WTC11 (cell line): ENCODE data around the gene EFHD2. TPM values are rescaled to one million over a fixed set of nuclear protein-coding genes. Genes with fewer than 3 reads are reported as not detected.

Experiments used
- ATAC-seq: fragments of 200-7000 bp; cut with Tn5 transposase; 2 replicates; pipeline ENCODE4 v1.10.0; 2021; ENCODE audit warnings: mild to moderate bottlenecking, moderate library complexity
- CTCF ChIA-PET: fragments of 300-600 bp; sonication (Branson Sonifier 250); formaldehyde crosslinking; loops from one replicate; lab custom pipeline; 2021; ENCODE audit warnings: antibody characterized with exemption; lab: Charles Lee
- POLR2A ChIA-PET: fragments of 350-600 bp; sonication (Branson Sonifier 250); formaldehyde crosslinking; loops from one replicate; lab custom pipeline; 2021; ENCODE audit warnings: antibody characterized with exemption; lab: Charles Lee
- DNase-seq: peaks from one replicate; pipeline ENCODE4 v3.0.0; 2021; ENCODE audit warnings: low spot score
- H3K27ac Mint-ChIP-seq: 2 replicates; pipeline ENCODE4 v1.8.0; 2021; ENCODE audit warnings: mixed read lengths
- H3K27me3 Mint-ChIP-seq: 2 replicates; pipeline ENCODE4 v1.8.0; 2021; ENCODE audit warnings: low read depth, mild to moderate bottlenecking, moderate library complexity, mixed read lengths
- H3K36me3 Mint-ChIP-seq: 2 replicates; pipeline ENCODE4 v1.8.0; 2021; ENCODE audit warnings: mixed read lengths
- H3K4me1 Mint-ChIP-seq: 2 replicates; pipeline ENCODE4 v1.8.0; 2022; ENCODE audit warnings: mixed read lengths
- H3K4me3 Mint-ChIP-seq: 2 replicates; pipeline ENCODE4 v1.8.0; 2021; ENCODE audit warnings: mild to moderate bottlenecking, moderate library complexity, mixed read lengths
- H3K9me3 Mint-ChIP-seq: 2 replicates; pipeline ENCODE4 v1.8.0; 2021; ENCODE audit warnings: mixed read lengths
- ATF3 ChIP-seq: sonication (generic); formaldehyde crosslinking; conservative IDR thresholded peaks from 2 replicates; pipeline ENCODE4 v1.8.1; 2022; ENCODE audit warnings: mild to moderate bottlenecking, missing genetic modification reagents
- CBFB ChIP-seq: sonication (generic); formaldehyde crosslinking; IDR thresholded peaks from 2 replicates; pipeline ENCODE4 v1.8.1; 2022; ENCODE audit warnings: mild to moderate bottlenecking, low read depth, missing genetic modification reagents
- CREB1 ChIP-seq: sonication (generic); formaldehyde crosslinking; IDR thresholded peaks from 2 replicates; pipeline ENCODE4 v1.8.0; 2023; ENCODE audit warnings: mild to moderate bottlenecking, missing genetic modification reagents
- CTCF ChIP-seq: fragments of 200-600 bp; IDR thresholded peaks from 2 replicates; pipeline ENCODE4 v1.8.0; 2022; ENCODE audit warnings: antibody characterized with exemption
- FOXP1 ChIP-seq: sonication (generic); formaldehyde crosslinking; IDR thresholded peaks from 2 replicates; pipeline ENCODE4 v1.8.0; 2022; ENCODE audit warnings: missing genetic modification reagents, mild to moderate bottlenecking, moderate library complexity, borderline replicate concordance
- GABPB1 ChIP-seq: sonication (generic); formaldehyde crosslinking; IDR thresholded peaks from 2 replicates; pipeline ENCODE4 v1.8.1; 2023; ENCODE audit warnings: mild to moderate bottlenecking, missing genetic modification reagents
- JAZF1 ChIP-seq: fragments of 250-450 bp; sonication (Bioruptor Pico); IDR thresholded peaks from 2 replicates; pipeline ENCODE4 v1.9.0; 2021; ENCODE audit warnings: moderate library complexity, mild to moderate bottlenecking, inconsistent platforms
- NR1H2 ChIP-seq: sonication (generic); formaldehyde crosslinking; IDR thresholded peaks from 2 replicates; pipeline ENCODE4 v1.9.0; 2021; ENCODE audit warnings: mild to moderate bottlenecking, moderate library complexity, missing genetic modification reagents
- NR3C1 ChIP-seq: sonication (generic); formaldehyde crosslinking; conservative IDR thresholded peaks from 2 replicates; pipeline ENCODE4 v1.8.1; 2023; ENCODE audit warnings: low read depth, mild to moderate bottlenecking, missing genetic modification reagents
- RORB ChIP-seq: fragments of 250-450 bp; sonication (Bioruptor Pico); IDR thresholded peaks from 2 replicates; pipeline ENCODE4 v1.9.0; 2021; ENCODE audit warnings: mild to moderate bottlenecking
- SP1 ChIP-seq: sonication (generic); formaldehyde crosslinking; conservative IDR thresholded peaks from 2 replicates; pipeline ENCODE4 v1.8.1; 2022; ENCODE audit warnings: missing genetic modification reagents
- USF1 ChIP-seq: sonication (generic); formaldehyde crosslinking; IDR thresholded peaks from 2 replicates; pipeline ENCODE4 v1.8.0; 2022; ENCODE audit warnings: mild to moderate bottlenecking, missing genetic modification reagents
- ZNF219 ChIP-seq: sonication (generic); formaldehyde crosslinking; IDR thresholded peaks from 2 replicates; pipeline ENCODE4 v1.8.0; 2023; ENCODE audit warnings: missing genetic modification reagents, mild to moderate bottlenecking, borderline replicate concordance
- ZNF416 ChIP-seq: fragments of 250-450 bp; sonication (Bioruptor Pico); IDR thresholded peaks from 2 replicates; pipeline ENCODE4 v1.9.0; 2021; ENCODE audit warnings: mild to moderate bottlenecking, inconsistent platforms
- ZNF425 ChIP-seq: fragments of 250-450 bp; sonication (Bioruptor Pico); conservative IDR thresholded peaks from 2 replicates; pipeline ENCODE4 v1.9.0; 2021; ENCODE audit warnings: mild to moderate bottlenecking
- total RNA-seq: library from RNA; stranded (reverse); gene quantifications from 3 replicates; pipeline ENCODE4 v1.2.3, GENCODE V29; 2021
- TF ChIP-seq, protein P1 (sequence below): sonication (generic); formaldehyde crosslinking; IDR thresholded peaks from 2 replicates; pipeline ENCODE4 v1.8.1; 2023; ENCODE audit warnings: mild to moderate bottlenecking, missing genetic modification reagents
- TF ChIP-seq, protein P2 (sequence below): fragments of 250-450 bp; sonication (Bioruptor Pico); IDR thresholded peaks from 2 replicates; pipeline ENCODE4 v2.1.2; 2022; ENCODE audit warnings: mild to moderate bottlenecking, moderate library complexity
- TF ChIP-seq, protein P3 (sequence below): sonication (generic); formaldehyde crosslinking; IDR thresholded peaks from 2 replicates; pipeline ENCODE4 v1.8.1; 2023; ENCODE audit warnings: mild to moderate bottlenecking, moderate library complexity, missing genetic modification reagents
- TF ChIP-seq, protein P4 (sequence below): sonication (generic); formaldehyde crosslinking; IDR thresholded peaks from 2 replicates; pipeline ENCODE4 v1.8.1; 2022; ENCODE audit warnings: low read depth, mild to moderate bottlenecking, moderate library complexity, missing genetic modification reagents, borderline replicate concordance

EFHD2 gene
- total RNA-seq, 1 experiment from 2014 or later = 23.8 TPM

- POLR2A ChIA-PET = no interaction called here
Observed at GRCh38 chr1:15371610-15372545, 37.8 kb upstream of the EFHD2 start.

DNA sequence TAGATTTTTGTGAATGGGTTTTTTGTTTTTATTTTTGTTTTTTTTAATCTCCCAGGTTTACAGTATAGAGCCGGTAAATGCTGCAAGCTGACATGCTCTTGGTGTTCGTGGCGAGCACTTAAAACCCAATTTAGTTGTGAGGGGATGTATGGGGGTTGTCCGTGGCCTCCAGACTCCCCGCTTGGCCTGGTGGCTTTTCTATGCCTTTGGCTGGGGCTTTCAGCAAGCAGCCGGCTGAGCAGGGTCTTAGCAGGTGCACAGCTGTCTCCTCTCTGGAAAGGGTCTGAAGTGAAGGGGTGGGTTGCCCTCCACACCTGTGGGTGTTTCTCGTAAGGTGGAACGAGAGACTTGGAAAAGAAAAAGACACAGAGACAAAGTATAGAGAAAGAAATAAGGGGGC lies 31.0 kb upstream of the EFHD2 start:
- DNase-seq (no peak), ATAC-seq (no peak)
- ChIA-PET POLR2A (no interaction called here), CTCF (interaction anchor here (0.9 kb wide), 1 partner anchor 34 kb away, joined by 3 read pairs; no protein-coding TSS in a partner anchor)
- H3K9me3 Mint-ChIP-seq = no peaks in the 10 kb centered on the region
- H3K36me3 Mint-ChIP-seq = no peaks in the 10 kb centered on the region
- 0 out of 2 replicates have a peak overlapping the region, but pooled peaks have one; percentile 26 for H3K27ac Mint-ChIP-seq
- peaks cover 39% of the 10 kb centered on the region for H3K27me3 Mint-ChIP-seq
- H3K4me1 Mint-ChIP-seq = peaks cover 34% of the 10 kb centered on the region
- H3K4me3 Mint-ChIP-seq = no peak overlapping the region
- TF ChIP-seq NR3C1 (CRISPR knock-in tag) = no peak
- TF ChIP-seq, protein P1, sequence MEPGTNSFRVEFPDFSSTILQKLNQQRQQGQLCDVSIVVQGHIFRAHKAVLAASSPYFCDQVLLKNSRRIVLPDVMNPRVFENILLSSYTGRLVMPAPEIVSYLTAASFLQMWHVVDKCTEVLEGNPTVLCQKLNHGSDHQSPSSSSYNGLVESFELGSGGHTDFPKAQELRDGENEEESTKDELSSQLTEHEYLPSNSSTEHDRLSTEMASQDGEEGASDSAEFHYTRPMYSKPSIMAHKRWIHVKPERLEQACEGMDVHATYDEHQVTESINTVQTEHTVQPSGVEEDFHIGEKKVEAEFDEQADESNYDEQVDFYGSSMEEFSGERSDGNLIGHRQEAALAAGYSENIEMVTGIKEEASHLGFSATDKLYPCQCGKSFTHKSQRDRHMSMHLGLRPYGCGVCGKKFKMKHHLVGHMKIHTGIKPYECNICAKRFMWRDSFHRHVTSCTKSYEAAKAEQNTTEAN (CRISPR knock-in tag) = no peak
- no peak for TF ChIP-seq CTCF
- no peak for TF ChIP-seq ZNF425 (CRISPR knock-in tag)
- TF ChIP-seq CREB1 (CRISPR knock-in tag) = no peak

More at GRCh38 chr1:15371610-15372545, 37.8 kb upstream of the EFHD2 start:
- H3K27ac Mint-ChIP-seq = no peak overlapping the region
- H3K9me3 Mint-ChIP-seq = no peaks in the 10 kb centered on the region
- H3K36me3 Mint-ChIP-seq = no peaks in the 10 kb centered on the region
- ATAC-seq = no peak
- H3K4me1 Mint-ChIP-seq = no peaks in the 10 kb centered on the region
- CTCF ChIA-PET = interaction anchor here (1.0 kb wide), 1 partner anchor 586 kb away, joined by 3 read pairs; no protein-coding TSS in a partner anchor
- DNase-seq = no peak
- no peak overlapping the region for H3K4me3 Mint-ChIP-seq
- TF ChIP-seq, protein P2, sequence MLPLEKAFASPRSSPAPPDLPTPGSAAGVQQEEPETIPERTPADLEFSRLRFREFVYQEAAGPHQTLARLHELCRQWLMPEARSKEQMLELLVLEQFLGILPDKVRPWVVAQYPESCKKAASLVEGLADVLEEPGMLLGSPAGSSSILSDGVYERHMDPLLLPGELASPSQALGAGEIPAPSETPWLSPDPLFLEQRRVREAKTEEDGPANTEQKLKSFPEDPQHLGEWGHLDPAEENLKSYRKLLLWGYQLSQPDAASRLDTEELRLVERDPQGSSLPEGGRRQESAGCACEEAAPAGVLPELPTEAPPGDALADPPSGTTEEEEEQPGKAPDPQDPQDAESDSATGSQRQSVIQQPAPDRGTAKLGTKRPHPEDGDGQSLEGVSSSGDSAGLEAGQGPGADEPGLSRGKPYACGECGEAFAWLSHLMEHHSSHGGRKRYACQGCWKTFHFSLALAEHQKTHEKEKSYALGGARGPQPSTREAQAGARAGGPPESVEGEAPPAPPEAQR (CRISPR knock-in tag) = no peak
- TF ChIP-seq GABPB1 (no peak), NR3C1 (CRISPR knock-in tag) (no peak), JAZF1 (no peak), CREB1 (CRISPR knock-in tag) (no peak), FOXP1 (CRISPR knock-in tag) (no peak), CBFB (CRISPR knock-in tag) (no peak), NR1H2 (no peak), ZNF416 (CRISPR knock-in tag) (no peak), USF1 (no peak), RORB (CRISPR knock-in tag) (no peak), SP1 (CRISPR knock-in tag) (no peak), ATF3 (no peak), ZNF219 (no peak)
- TF ChIP-seq, protein P3, sequence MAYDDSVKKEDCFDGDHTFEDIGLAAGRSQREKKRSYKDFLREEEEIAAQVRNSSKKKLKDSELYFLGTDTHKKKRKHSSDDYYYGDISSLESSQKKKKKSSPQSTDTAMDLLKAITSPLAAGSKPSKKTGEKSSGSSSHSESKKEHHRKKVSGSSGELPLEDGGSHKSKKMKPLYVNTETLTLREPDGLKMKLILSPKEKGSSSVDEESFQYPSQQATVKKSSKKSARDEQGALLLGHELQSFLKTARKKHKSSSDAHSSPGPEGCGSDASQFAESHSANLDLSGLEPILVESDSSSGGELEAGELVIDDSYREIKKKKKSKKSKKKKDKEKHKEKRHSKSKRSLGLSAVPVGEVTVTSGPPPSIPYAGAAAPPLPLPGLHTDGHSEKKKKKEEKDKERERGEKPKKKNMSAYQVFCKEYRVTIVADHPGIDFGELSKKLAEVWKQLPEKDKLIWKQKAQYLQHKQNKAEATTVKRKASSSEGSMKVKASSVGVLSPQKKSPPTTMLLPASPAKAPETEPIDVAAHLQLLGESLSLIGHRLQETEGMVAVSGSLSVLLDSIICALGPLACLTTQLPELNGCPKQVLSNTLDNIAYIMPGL (CRISPR knock-in tag) = no peak
- TF ChIP-seq, protein P4, sequence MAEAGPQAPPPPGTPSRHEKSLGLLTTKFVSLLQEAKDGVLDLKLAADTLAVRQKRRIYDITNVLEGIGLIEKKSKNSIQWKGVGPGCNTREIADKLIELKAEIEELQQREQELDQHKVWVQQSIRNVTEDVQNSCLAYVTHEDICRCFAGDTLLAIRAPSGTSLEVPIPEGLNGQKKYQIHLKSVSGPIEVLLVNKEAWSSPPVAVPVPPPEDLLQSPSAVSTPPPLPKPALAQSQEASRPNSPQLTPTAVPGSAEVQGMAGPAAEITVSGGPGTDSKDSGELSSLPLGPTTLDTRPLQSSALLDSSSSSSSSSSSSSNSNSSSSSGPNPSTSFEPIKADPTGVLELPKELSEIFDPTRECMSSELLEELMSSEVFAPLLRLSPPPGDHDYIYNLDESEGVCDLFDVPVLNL = no peak
- TF ChIP-seq, protein P1 (CRISPR knock-in tag) = no peak
- H3K27me3 Mint-ChIP-seq = no peaks in the 10 kb centered on the region
